ENCODE measurements around the gene SCAANT1.

The SCAANT1 gene

DNA sequence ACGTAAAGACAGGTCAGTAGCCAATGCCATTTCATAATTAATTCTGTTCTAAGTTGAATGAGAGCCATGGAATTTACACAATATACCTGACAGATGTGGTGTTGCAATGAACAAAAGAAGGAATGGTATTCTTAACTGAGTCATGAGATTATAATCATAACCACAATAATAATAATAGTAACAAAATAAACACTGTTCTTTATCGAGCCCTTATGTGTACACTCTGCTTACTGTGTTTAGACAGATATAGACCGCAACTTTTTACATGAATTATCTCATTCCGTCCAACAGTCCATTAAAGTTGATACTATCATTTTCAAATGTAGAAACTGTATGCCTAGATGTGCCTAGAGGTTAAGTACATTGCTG is 28.2 kb upstream of the SCAANT1 start:
- Histone ChIP-seq H3K27me3 (no peaks in the 10 kb centered on the region), H3K36me3 (no peaks in the 10 kb centered on the region), H3K4me1 (peaks cover 4% of the 10 kb centered on the region), H3K4me3 (ENCODE audit: low read depth, low read length) (no peak overlapping the region), H3K9me3 (no peaks in the 10 kb centered on the region)
- no peak for DNase-seq
- TF ChIP-seq, protein P1, sequence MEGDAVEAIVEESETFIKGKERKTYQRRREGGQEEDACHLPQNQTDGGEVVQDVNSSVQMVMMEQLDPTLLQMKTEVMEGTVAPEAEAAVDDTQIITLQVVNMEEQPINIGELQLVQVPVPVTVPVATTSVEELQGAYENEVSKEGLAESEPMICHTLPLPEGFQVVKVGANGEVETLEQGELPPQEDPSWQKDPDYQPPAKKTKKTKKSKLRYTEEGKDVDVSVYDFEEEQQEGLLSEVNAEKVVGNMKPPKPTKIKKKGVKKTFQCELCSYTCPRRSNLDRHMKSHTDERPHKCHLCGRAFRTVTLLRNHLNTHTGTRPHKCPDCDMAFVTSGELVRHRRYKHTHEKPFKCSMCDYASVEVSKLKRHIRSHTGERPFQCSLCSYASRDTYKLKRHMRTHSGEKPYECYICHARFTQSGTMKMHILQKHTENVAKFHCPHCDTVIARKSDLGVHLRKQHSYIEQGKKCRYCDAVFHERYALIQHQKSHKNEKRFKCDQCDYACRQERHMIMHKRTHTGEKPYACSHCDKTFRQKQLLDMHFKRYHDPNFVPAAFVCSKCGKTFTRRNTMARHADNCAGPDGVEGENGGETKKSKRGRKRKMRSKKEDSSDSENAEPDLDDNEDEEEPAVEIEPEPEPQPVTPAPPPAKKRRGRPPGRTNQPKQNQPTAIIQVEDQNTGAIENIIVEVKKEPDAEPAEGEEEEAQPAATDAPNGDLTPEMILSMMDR (IDR thresholded peaks at IDR 0.05; ENCODE audit: low read depth, low read length), result no peak

DNA sequence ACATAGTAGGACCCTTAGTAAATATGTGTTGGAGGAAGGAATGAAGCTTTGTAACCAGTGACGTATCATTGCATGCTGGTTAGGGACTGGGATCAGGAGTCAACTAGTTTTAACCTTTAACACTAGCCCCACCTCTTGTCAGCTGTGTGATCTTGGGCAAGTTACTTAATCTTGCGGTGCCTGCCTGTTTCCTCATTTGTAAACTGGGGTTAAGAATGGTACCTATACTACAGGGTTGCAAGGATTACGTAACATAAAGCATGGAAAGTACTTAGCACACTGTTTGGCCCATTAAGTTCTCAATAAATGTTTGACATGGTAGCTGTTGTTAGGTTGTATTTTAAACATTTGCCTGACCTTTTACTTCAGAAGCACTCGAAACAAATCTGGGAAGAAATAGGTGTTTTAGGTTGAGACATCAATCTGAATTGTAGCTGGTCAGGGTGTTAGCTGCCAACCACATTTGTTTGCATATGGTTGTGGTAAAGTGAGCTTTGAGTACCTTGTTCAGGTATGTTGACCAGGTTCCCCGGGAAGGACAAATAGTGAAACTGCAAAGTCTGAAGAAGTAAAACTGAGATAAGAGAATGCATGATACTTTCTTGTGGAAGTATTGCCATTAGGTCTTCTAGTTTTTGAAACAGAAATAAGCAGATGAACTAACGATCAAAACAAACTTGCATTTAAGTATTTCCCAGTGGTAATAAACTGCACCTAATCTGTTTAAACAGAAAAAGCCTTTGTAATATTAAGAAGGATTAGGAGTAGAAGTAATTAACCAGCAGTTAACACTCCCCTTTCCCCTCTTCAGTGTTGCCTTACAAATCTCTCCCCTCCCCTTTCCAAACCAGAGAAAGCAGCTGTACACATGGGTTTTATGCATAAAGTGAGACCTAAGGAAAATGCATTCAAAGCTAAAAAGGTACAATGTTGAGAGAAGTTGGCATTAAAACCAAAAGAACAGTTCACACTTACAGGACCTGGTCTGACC is 25.8 kb upstream of the SCAANT1 start:
- H3K4me3 ChIP-seq (ENCODE audit: low read depth, low read length), result no peak overlapping the region
- no peaks in the 10 kb centered on the region for H3K27me3 ChIP-seq
- peaks cover 4% of the 10 kb centered on the region for H3K4me1 ChIP-seq
- no peaks in the 10 kb centered on the region for H3K9me3 ChIP-seq
- H3K36me3 ChIP-seq, result no peaks in the 10 kb centered on the region; the same call in 1 of the 2 replicates
- DNase-seq, result no peak
- TF ChIP-seq, protein P1 (IDR thresholded peaks at IDR 0.05; ENCODE audit: low read depth, low read length), result no peak

DNA sequence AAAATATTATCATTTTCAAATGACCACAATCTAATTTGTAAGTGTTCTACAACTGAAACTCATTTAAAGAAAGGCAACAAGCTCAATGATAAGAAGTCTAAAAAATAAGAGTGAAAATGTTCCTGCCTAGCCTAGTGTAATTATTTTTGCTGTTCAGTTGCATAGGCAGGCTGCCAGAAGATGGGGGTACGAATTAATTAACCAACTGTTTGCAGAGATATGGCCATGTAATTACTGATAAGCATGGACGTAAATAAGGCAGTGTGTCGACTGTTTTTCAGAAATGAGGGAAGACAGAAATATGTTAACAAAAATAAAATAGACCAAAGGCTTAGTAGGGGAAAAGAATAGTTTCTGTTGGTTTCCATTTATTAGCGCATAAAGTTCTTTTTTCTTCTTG is 24.7 kb upstream of the SCAANT1 start:
- TF ChIP-seq, protein P1 (IDR thresholded peaks at IDR 0.05; ENCODE audit: low read depth, low read length), result no peak
- H3K4me1 ChIP-seq, result peaks cover 4% of the 10 kb centered on the region
- DNase-seq, result no peak

GRCh38 chr3:63934041-63934866 is 22.1 kb upstream of the SCAANT1 start:
- H3K4me1 ChIP-seq, result peaks cover 4% of the 10 kb centered on the region
- H3K27me3 ChIP-seq, result no peaks in the 10 kb centered on the region
- no peak for DNase-seq
- no peaks in the 10 kb centered on the region; the same call in 1 of the 2 replicates for H3K36me3 ChIP-seq
- H3K9me3 ChIP-seq, result no peaks in the 10 kb centered on the region
- no peak overlapping the region for H3K4me3 ChIP-seq (ENCODE audit: low read depth, low read length)
- TF ChIP-seq, protein P1 (IDR thresholded peaks at IDR 0.05; ENCODE audit: low read depth, low read length), result no peak

More for the DNA sequence above, 24.7 kb upstream of the SCAANT1 start:
- Histone ChIP-seq H3K27me3 (no peaks in the 10 kb centered on the region), H3K9me3 (no peaks in the 10 kb centered on the region), H3K4me3 (ENCODE audit: low read depth, low read length) (no peak overlapping the region), H3K36me3 (no peaks in the 10 kb centered on the region; the same call in 1 of the 2 replicates)

GRCh38 chr3:63933459-63933858 is 21.3 kb upstream of the SCAANT1 start:
- Histone ChIP-seq H3K9me3 (no peaks in the 10 kb centered on the region), H3K4me3 (ENCODE audit: low read depth, low read length) (no peak overlapping the region), H3K27me3 (no peaks in the 10 kb centered on the region), H3K4me1 (peaks cover 4% of the 10 kb centered on the region), H3K36me3 (no peaks in the 10 kb centered on the region; the same call in 1 of the 2 replicates)
- TF ChIP-seq, protein P1 (IDR thresholded peaks at IDR 0.05; ENCODE audit: low read depth, low read length), result no peak
- DNase-seq, result no peak
